ENCODE measurements around the gene DDX17.

DDX17 gene

GRCh38 chr22:38501797-38502672 lies 4.1 kb downstream of the DDX17 start:
- Histone ChIP-seq H3K27me3 (replicated peaks; ENCODE audit: insufficient read depth, low read length) (no peaks in the 10 kb centered on the region), H3K4me2 (ENCODE audit: low read depth, low read length) (no peak overlapping the region), H4K20me1 (ENCODE audit: insufficient read depth, low read length) (peaks cover 46% of the 10 kb centered on the region), H3K27ac (ENCODE audit: low read length) (no peak overlapping the region), H3K9ac (ENCODE audit: low read length) (no peak overlapping the region), H3K4me3 (ENCODE audit: low read length) (no peak overlapping the region), H3K9me3 (replicated peaks; ENCODE audit: insufficient read depth, low read length) (no peaks in the 10 kb centered on the region), H3K9me2 (replicated peaks; ENCODE audit: insufficient read depth, low read length) (no peaks in the 10 kb centered on the region), H3K4me1 (ENCODE audit: low read length) (peaks cover 20% of the 10 kb centered on the region), H3F3A (ENCODE audit: insufficient read depth, low read length) (peaks cover 9% of the 10 kb centered on the region; the same call in 1 of the 2 replicates), H3K79me2 (ENCODE audit: low read length) (peaks cover 91% of the 10 kb centered on the region), H3K36me3 (replicated peaks; ENCODE audit: insufficient read depth, low read length) (peaks cover 22% of the 10 kb centered on the region), H2AFZ (ENCODE audit: low read length) (no peak overlapping the region)
- DNase-seq: no peak
- no peak for TF ChIP-seq CTCF (IDR thresholded peaks at IDR 0.05; ENCODE audit: low read length)
- no peak for TF ChIP-seq EZH2 (optimal IDR thresholded peaks at IDR 0.05; ENCODE audit: low read depth, low read length)
- no peak for TF ChIP-seq EZH2phosphoT487 (IDR thresholded peaks at IDR 0.05; ENCODE audit: low read length)

GRCh38 chr22:38497869-38498268 lies 8.2 kb downstream of the DDX17 start:
- peaks cover 51% of the 10 kb centered on the region for H4K20me1 ChIP-seq (ENCODE audit: insufficient read depth, low read length)
- H3K27me3 ChIP-seq (replicated peaks; ENCODE audit: insufficient read depth, low read length): no peaks in the 10 kb centered on the region
- no peak overlapping the region for H3K4me3 ChIP-seq (ENCODE audit: low read length)
- no peak overlapping the region for H3K9ac ChIP-seq (ENCODE audit: low read length)
- TF ChIP-seq EZH2phosphoT487 (IDR thresholded peaks at IDR 0.05; ENCODE audit: low read length) (no peak), CTCF (IDR thresholded peaks at IDR 0.05; ENCODE audit: low read length) (no peak), EZH2 (optimal IDR thresholded peaks at IDR 0.05; ENCODE audit: low read depth, low read length) (no peak)
- no peaks in the 10 kb centered on the region for H3K9me2 ChIP-seq (replicated peaks; ENCODE audit: insufficient read depth, low read length)
- DNase-seq: no peak
- H2AFZ ChIP-seq (ENCODE audit: low read length): no peak overlapping the region
- H3K79me2 ChIP-seq (ENCODE audit: low read length): peaks cover 98% of the 10 kb centered on the region
- peaks cover 21% of the 10 kb centered on the region; the same call in 1 of the 2 replicates for H3F3A ChIP-seq (ENCODE audit: insufficient read depth, low read length)
- H3K27ac ChIP-seq (ENCODE audit: low read length): no peak overlapping the region
- H3K4me2 ChIP-seq (ENCODE audit: low read depth, low read length): no peak overlapping the region
- H3K36me3 ChIP-seq (replicated peaks; ENCODE audit: insufficient read depth, low read length): peaks cover 56% of the 10 kb centered on the region
- H3K4me1 ChIP-seq (ENCODE audit: low read length): peaks cover 17% of the 10 kb centered on the region; the same call in 1 of the 2 replicates
- no peaks in the 10 kb centered on the region for H3K9me3 ChIP-seq (replicated peaks; ENCODE audit: insufficient read depth, low read length)

GRCh38 chr22:38494939-38495338 lies 11.2 kb downstream of the DDX17 start:
- H3K4me1 ChIP-seq (ENCODE audit: low read length): peaks cover 19% of the 10 kb centered on the region; the same call in 1 of the 2 replicates
- peaks cover 21% of the 10 kb centered on the region; the same call in 1 of the 2 replicates for H3F3A ChIP-seq (ENCODE audit: insufficient read depth, low read length)
- H3K27me3 ChIP-seq (replicated peaks; ENCODE audit: insufficient read depth, low read length): no peaks in the 10 kb centered on the region
- no peak overlapping the region for H3K4me3 ChIP-seq (ENCODE audit: low read length)
- H3K79me2 ChIP-seq (ENCODE audit: low read length): peaks cover 94% of the 10 kb centered on the region
- H3K4me2 ChIP-seq (ENCODE audit: low read depth, low read length): no peak overlapping the region
- TF ChIP-seq EZH2phosphoT487 (IDR thresholded peaks at IDR 0.05; ENCODE audit: low read length): no peak
- TF ChIP-seq EZH2 (optimal IDR thresholded peaks at IDR 0.05; ENCODE audit: low read depth, low read length): no peak
- TF ChIP-seq CTCF (IDR thresholded peaks at IDR 0.05; ENCODE audit: low read length): no peak
- peaks cover 32% of the 10 kb centered on the region for H4K20me1 ChIP-seq (ENCODE audit: insufficient read depth, low read length)
- no peak overlapping the region for H2AFZ ChIP-seq (ENCODE audit: low read length)
- peaks cover 72% of the 10 kb centered on the region for H3K36me3 ChIP-seq (replicated peaks; ENCODE audit: insufficient read depth, low read length)
- H3K9me3 ChIP-seq (replicated peaks; ENCODE audit: insufficient read depth, low read length): no peaks in the 10 kb centered on the region
- DNase-seq: no peak
- no peak overlapping the region for H3K9ac ChIP-seq (ENCODE audit: low read length)
- no peaks in the 10 kb centered on the region for H3K9me2 ChIP-seq (replicated peaks; ENCODE audit: insufficient read depth, low read length)
- no peak overlapping the region for H3K27ac ChIP-seq (ENCODE audit: low read length)
